HG03095 (cell line): ENCODE data around the gene MGAT3.

Source experiments
- ATAC-seq: cut with Tn5 transposase; IDR thresholded peaks from one replicate; pipeline ENCODE4 v1.9.1; 2021; ENCODE audit warnings: moderate library complexity; ENCODE audit not compliant: unreplicated experiment

The MGAT3 gene

GRCh38 chr22:39525658-39525975, 68.8 kb downstream of the MGAT3 start:
- no peak for ATAC-seq

GRCh38 chr22:39526736-39527171, 69.9 kb downstream of the MGAT3 start:
- no peak for ATAC-seq

GRCh38 chr22:39527481-39527961, 70.7 kb downstream of the MGAT3 start:
- no peak for ATAC-seq

- ATAC-seq = no peak
Observed at GRCh38 chr22:39528080-39528661, 71.4 kb downstream of the MGAT3 start.

- ATAC-seq = no peak
Observed at GRCh38 chr22:39528681-39529486, 72.1 kb downstream of the MGAT3 start.

- no peak for ATAC-seq
Observed at GRCh38 chr22:39529487-39529851, 72.7 kb downstream of the MGAT3 start.

- ATAC-seq = no peak
Observed at GRCh38 chr22:39530116-39530515, 73.3 kb downstream of the MGAT3 start.

- no peak for ATAC-seq
Observed at GRCh38 chr22:39530692-39531331, 74.0 kb downstream of the MGAT3 start.

GRCh38 chr22:39532215-39533073, 75.6 kb downstream of the MGAT3 start, which contains the start of gene RPS19BP1:
RPS19BP1 (minus strand) TSS chr22:39532748; CDS start chr22:39532738, 10 bp downstream.
- ATAC-seq = peak; percentile 57

GRCh38 chr22:39534092-39534506, 77.3 kb downstream of the MGAT3 start:
- no peak for ATAC-seq

- no peak for ATAC-seq
Observed at GRCh38 chr22:39534591-39535356, 78.0 kb downstream of the MGAT3 start.

- no peak for ATAC-seq
Observed at GRCh38 chr22:39535357-39535725, 78.5 kb downstream of the MGAT3 start.

GRCh38 chr22:39535831-39536449, 79.1 kb downstream of the MGAT3 start:
- ATAC-seq = no peak

- ATAC-seq = no peak
Observed at GRCh38 chr22:39536711-39537110, 79.9 kb downstream of the MGAT3 start.

- no peak for ATAC-seq
Observed at GRCh38 chr22:39537975-39538374, 81.2 kb downstream of the MGAT3 start.
